HEK293T (cell line): Measurements from ENCODE around the gene TMBIM6.

ENCODE experiments used
- FOXK2 ChIP-seq: fragments of 450-650 bp; IDR thresholded peaks from 2 replicates; pipeline ENCODE4 v1.6.1; 2016; ENCODE audit warnings: mild to moderate bottlenecking
- HDGF ChIP-seq: fragments of 450-650 bp; IDR thresholded peaks from 2 replicates; pipeline ENCODE4 v1.6.1; 2017; ENCODE audit warnings: antibody characterized with exemption, borderline replicate concordance
- L3MBTL2 ChIP-seq: fragments of 450-650 bp; conservative IDR thresholded peaks from 2 replicates; pipeline ENCODE4 v1.6.1; 2016; ENCODE audit warnings: mild to moderate bottlenecking
- LEF1 ChIP-seq: fragments of 450-650 bp; IDR thresholded peaks from 2 replicates; pipeline ENCODE4 v1.6.1; 2017; ENCODE audit warnings: mild to moderate bottlenecking, borderline replicate concordance
- PKNOX1 ChIP-seq: fragments of 450-650 bp; IDR thresholded peaks from 2 replicates; pipeline ENCODE4 v1.6.1; 2016
- TARDBP ChIP-seq: fragments of 450-650 bp; IDR thresholded peaks from 2 replicates; pipeline ENCODE4 v1.6.1; 2016

GRCh38 chr12:49787672-49788071 lies 46.3 kb downstream of the TMBIM6 start:
- TF ChIP-seq HDGF = no peak
- TF ChIP-seq TARDBP = no peak
- TF ChIP-seq PKNOX1 = no peak
- no peak for TF ChIP-seq L3MBTL2
- TF ChIP-seq LEF1 = no peak
- no peak for TF ChIP-seq FOXK2
